ENCODE data around the gene GAA. TPM values are rescaled to one million over a fixed set of nuclear protein-coding genes. Genes with fewer than 3 reads are reported as not detected.

GAA gene
- total and polyA plus RNA-seq, 10 of the 15 experiments (the other 5 are each of a cell fraction or from before 2014, with no cell fraction given) = 0.18 to 10.5 (median 4.1) TPM

GRCh38 chr17:80147035-80147822 lies 45.8 kb downstream of the GAA start, which contains the start of gene EIF4A3 (continued):
- TF ChIP-seq ZSCAN29 (IDR thresholded peaks at IDR 0.05) = no peak
- TF ChIP-seq NFIC (IDR thresholded peaks at IDR 0.05; ENCODE audit: low read depth, low read length) = no peak
- TF ChIP-seq DPF2 (IDR thresholded peaks at IDR 0.05) = peak; percentile 31; the same call in 1 of the 2 replicates
- TF ChIP-seq FOS (IDR thresholded peaks at IDR 0.05; ENCODE audit: borderline replicate concordance, extremely low read depth, insufficient read length) = no peak
- peak; percentile 99 for TF ChIP-seq POLR2A (IDR thresholded peaks at IDR 0.05; ENCODE audit: low read depth, low read length)
- TF ChIP-seq PAX5 (IDR thresholded peaks at IDR 0.05; ENCODE audit: borderline replicate concordance, low read depth, low read length) = 0 out of 2 replicates have a peak, but pooled peaks have one; percentile 50
- peak; percentile 86 for TF ChIP-seq BRCA1 (IDR thresholded peaks at IDR 0.05; ENCODE audit: low read depth, low read length)
- TF ChIP-seq SUZ12 (IDR thresholded peaks at IDR 0.05; ENCODE audit: unreplicated experiment) = no peak
- no peak for TF ChIP-seq LARP7 (IDR thresholded peaks at IDR 0.05)
- TF ChIP-seq MEF2A (IDR thresholded peaks at IDR 0.05; ENCODE audit: insufficient read depth, low read depth, low read length) = no peak
- no peak for TF ChIP-seq JUND (IDR thresholded peaks at IDR 0.05; ENCODE audit: low read depth, low read length)
- TF ChIP-seq PML (IDR thresholded peaks at IDR 0.05; ENCODE audit: low read length) = peak; percentile 58; the same call in 1 of the 2 replicates
- TF ChIP-seq CBX5 (IDR thresholded peaks at IDR 0.05; ENCODE audit: low read depth) = no peak
- no peak for TF ChIP-seq ZBTB4 (CRISPR knock-in tag; IDR thresholded peaks at IDR 0.05)
- TF ChIP-seq KLF5 (IDR thresholded peaks at IDR 0.05; ENCODE audit: partially characterized antibody) = no peak
- no peak for TF ChIP-seq HDAC2 (IDR thresholded peaks at IDR 0.05)
- TF ChIP-seq, protein P1, sequence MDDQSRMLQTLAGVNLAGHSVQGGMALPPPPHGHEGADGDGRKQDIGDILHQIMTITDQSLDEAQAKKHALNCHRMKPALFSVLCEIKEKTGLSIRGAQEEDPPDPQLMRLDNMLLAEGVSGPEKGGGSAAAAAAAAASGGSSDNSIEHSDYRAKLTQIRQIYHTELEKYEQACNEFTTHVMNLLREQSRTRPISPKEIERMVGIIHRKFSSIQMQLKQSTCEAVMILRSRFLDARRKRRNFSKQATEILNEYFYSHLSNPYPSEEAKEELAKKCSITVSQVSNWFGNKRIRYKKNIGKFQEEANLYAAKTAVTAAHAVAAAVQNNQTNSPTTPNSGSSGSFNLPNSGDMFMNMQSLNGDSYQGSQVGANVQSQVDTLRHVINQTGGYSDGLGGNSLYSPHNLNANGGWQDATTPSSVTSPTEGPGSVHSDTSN (IDR thresholded peaks at IDR 0.05; ENCODE audit: insufficient replicate concordance, low read depth, low read length) = no peak
- TF ChIP-seq NFYB (IDR thresholded peaks at IDR 0.05; ENCODE audit: insufficient read depth, low read depth, low read length) = no peak
- no peak for TF ChIP-seq SUPT20H (IDR thresholded peaks at IDR 0.05; ENCODE audit: borderline replicate concordance, control insufficient read depth, low read depth, low read length)
- no peak for TF ChIP-seq HSF1 (IDR thresholded peaks at IDR 0.05; ENCODE audit: low read depth, low read length)
- TF ChIP-seq IKZF2 (IDR thresholded peaks at IDR 0.05) = peak in 1 of 2 experiments; percentile 62; a peak in 2 of 4 replicates
- TF ChIP-seq SRF (IDR thresholded peaks at IDR 0.05; ENCODE audit: low read depth in 2 of 2, low read length in 2 of 2) = no peak
- TF ChIP-seq ZNF207 (IDR thresholded peaks at IDR 0.05; ENCODE audit: borderline replicate concordance) = 0 out of 2 replicates have a peak, but pooled peaks have one; percentile 54
- no peak for TF ChIP-seq STAT3 (IDR thresholded peaks at IDR 0.05; ENCODE audit: low read depth, low read length)
- TF ChIP-seq ASH2L (IDR thresholded peaks at IDR 0.05; ENCODE audit: borderline replicate concordance, low read depth) = no peak
- peak; percentile 74 for TF ChIP-seq YY1 (IDR thresholded peaks at IDR 0.05; ENCODE audit: low read depth, low read length)

All from GM12878 (cell line).